ENCODE data around the gene ACSL3.
"Not testable (repeated sequence)": the region's sequence is repeated elsewhere in the genome, so short reads cannot be mapped to it uniquely, and the experiment has no call there.

The ACSL3 gene

GRCh38 chr2:222976521-222977061, 115.8 kb downstream of the ACSL3 start:
- DNase-seq (ENCODE audit: low read depth in 2 of 2), result no peak

GRCh38 chr2:222977121-222977520, 116.3 kb downstream of the ACSL3 start:
- DNase-seq (ENCODE audit: low read depth in 2 of 2), result no peak

GRCh38 chr2:222978850-222979249, 118.0 kb downstream of the ACSL3 start:
- DNase-seq (ENCODE audit: low read depth in 2 of 2), result no peak

- DNase-seq (ENCODE audit: low read depth in 2 of 2), result no peak
These were observed 118.6 kb downstream of the ACSL3 start for GRCh38 chr2:222979484-222979883.

GRCh38 chr2:222982010-222982908, 121.4 kb downstream of the ACSL3 start:
- DNase-seq (ENCODE audit: low read depth in 2 of 2), result no peak

- DNase-seq (ENCODE audit: low read depth in 2 of 2), result no peak
These were observed 122.1 kb downstream of the ACSL3 start for GRCh38 chr2:222982909-222983265.

- DNase-seq (ENCODE audit: low read depth in 2 of 2), result no peak
These were observed 124.1 kb downstream of the ACSL3 start for GRCh38 chr2:222984908-222985307.

- no peak for DNase-seq (ENCODE audit: low read depth in 2 of 2)
These were observed 128.6 kb downstream of the ACSL3 start for GRCh38 chr2:222989431-222989830.

- DNase-seq (ENCODE audit: low read depth in 2 of 2), result not testable (repeated sequence)
These were observed 129.4 kb downstream of the ACSL3 start for GRCh38 chr2:222990206-222990605.

GRCh38 chr2:222992137-222992536, 131.3 kb downstream of the ACSL3 start:
- DNase-seq (ENCODE audit: low read depth in 2 of 2), result no peak
